Right ventricle myocardium inferior (tissue), 1 donor: ENCODE data around the gene SNW1. TPM values are rescaled to one million over a fixed set of nuclear protein-coding genes. Genes with fewer than 3 reads are reported as not detected.
"Not testable (repeated sequence)": the region's sequence is repeated elsewhere in the genome, so short reads cannot be mapped to it uniquely, and the experiment has no call there.

Experiments used
- ATAC-seq: fragments of 200-7000 bp; cut with Tn5 transposase; one replicate; pipeline ENCODE4 v1.9.1; 2020; ENCODE audit warnings: mild to moderate bottlenecking, moderate library complexity
- DNase-seq: peaks from one replicate; pipeline ENCODE4 v3.0.0; 2021; ENCODE audit errors: missing footprints
- intact Hi-C: fragments of 100-400 bp; cut with DNase I; formaldehyde crosslinking; loops from one replicate; pipeline ENCODE4 v1.11.0; 2022
- total RNA-seq: library from RNA; stranded (reverse); fragmentation: NEBNext Ultra II Directional; extraction: Animal tissue kit (Norgen Biotek cat#: 25700); gene quantifications from one replicate; pipeline ENCODE4 v1.2.1, GENCODE V29; 2021
- donor health status: DM: no; HTN: yes; CAD: no; lungs with severe emphysema.

Gene SNW1
- total RNA-seq, 1 donor from 2014 or later, result 49.0 TPM

- peak; percentile 78 for ATAC-seq
- intact Hi-C loops, result loop anchor here (5.0 kb wide), 1 partner anchor 41 kb away; the partner anchor contains the start of gene ADCK1
- no peak for DNase-seq
Measured at GRCh38 chr14:77761205-77761931, 412 bp upstream of the SNW1 start.

- ATAC-seq (no peak), DNase-seq (no peak)
- intact Hi-C loops, result no loop called here
Measured at GRCh38 chr14:77752799-77753516, 8.0 kb downstream of the SNW1 start.

GRCh38 chr14:77752266-77752665 lies 8.7 kb downstream of the SNW1 start:
- ATAC-seq (no peak), DNase-seq (no peak)
- intact Hi-C loops, result no loop called here

GRCh38 chr14:77747425-77747824 lies 13.5 kb downstream of the SNW1 start:
- DNase-seq, ATAC-seq, intact Hi-C loops: not testable (repeated sequence)

GRCh38 chr14:77746064-77746702 lies 14.8 kb downstream of the SNW1 start:
- DNase-seq, result no peak
- no peak for ATAC-seq
- intact Hi-C loops, result no loop called here

GRCh38 chr14:77741438-77741837 lies 19.5 kb downstream of the SNW1 start:
- no peak for DNase-seq
- intact Hi-C loops, result no loop called here
- ATAC-seq, result no peak

- intact Hi-C loops, result no loop called here
- DNase-seq (no peak), ATAC-seq (no peak)
Measured at GRCh38 chr14:77738559-77739250, 22.3 kb downstream of the SNW1 start.

GRCh38 chr14:77730976-77731497 lies 29.9 kb downstream of the SNW1 start:
- no peak for ATAC-seq

GRCh38 chr14:77722301-77722700 lies 38.7 kb downstream of the SNW1 start:
- no peak for ATAC-seq
- intact Hi-C loops, result no loop called here

More at GRCh38 chr14:77730976-77731497, 29.9 kb downstream of the SNW1 start:
- DNase-seq, result no peak
- intact Hi-C loops, result no loop called here

GRCh38 chr14:77721437-77721836 lies 39.5 kb downstream of the SNW1 start:
- DNase-seq (no peak), ATAC-seq (no peak)
- intact Hi-C loops, result no loop called here

More at GRCh38 chr14:77722301-77722700, 38.7 kb downstream of the SNW1 start:
- no peak for DNase-seq

- DNase-seq (no peak), ATAC-seq (no peak)
- intact Hi-C loops, result no loop called here
Measured at GRCh38 chr14:77717608-77718305, 43.2 kb downstream of the SNW1 start.

- ATAC-seq (no peak), DNase-seq (no peak)
- intact Hi-C loops, result no loop called here
Measured at GRCh38 chr14:77714926-77715325, 46.0 kb downstream of the SNW1 start.

GRCh38 chr14:77710364-77710763 lies 50.6 kb downstream of the SNW1 start:
- intact Hi-C loops, result no loop called here
- ATAC-seq, result no peak
- DNase-seq, result no peak

- ATAC-seq, result no peak
- intact Hi-C loops, result loop anchor here (2.0 kb wide), 1 partner anchor 55 kb away; no protein-coding TSS in a partner anchor
Measured at GRCh38 chr14:77709412-77709811, 51.5 kb downstream of the SNW1 start.

GRCh38 chr14:77708749-77709148 lies 52.2 kb downstream of the SNW1 start:
- intact Hi-C loops, result loop anchor here (2.0 kb wide), 1 partner anchor 54 kb away; no protein-coding TSS in a partner anchor
- DNase-seq (no peak), ATAC-seq (no peak)

More at GRCh38 chr14:77709412-77709811, 51.5 kb downstream of the SNW1 start:
- DNase-seq, result no peak

GRCh38 chr14:77707724-77708408 lies 53.1 kb downstream of the SNW1 start, which contains the start of the genes ALKBH1 and SLIRP:
Gene ALKBH1, minus strand, starts transcription at chr14:77708023. Its CDS starts 19 bp downstream, at chr14:77708004.
Gene SLIRP, plus strand, starts transcription at chr14:77708103. Its CDS starts 9 bp downstream, at chr14:77708112.
- intact Hi-C loops, result loop anchor here (2.0 kb wide), 1 partner anchor 53 kb away; no protein-coding TSS in a partner anchor
- DNase-seq (peak; percentile 94), ATAC-seq (peak; percentile 97)

- intact Hi-C loops, result no loop called here
- DNase-seq, result no peak
Measured at GRCh38 chr14:77707355-77707723, 53.6 kb downstream of the SNW1 start.

More at GRCh38 chr14:77707355-77707723, 53.6 kb downstream of the SNW1 start:
- ATAC-seq, result peak; percentile 17
